HG03342 (cell line): ENCODE results near the gene SPATA33.
"Not testable (repeated sequence)": the region's sequence is repeated elsewhere in the genome, so short reads cannot be mapped to it uniquely, and the experiment has no call there.

Experiments used
- ATAC-seq: cut with Tn5 transposase; IDR thresholded peaks from one replicate; pipeline ENCODE4 v1.9.1; 2021; ENCODE audit warnings: mild to moderate bottlenecking, moderate library complexity; ENCODE audit not compliant: unreplicated experiment

SPATA33 gene

DNA sequence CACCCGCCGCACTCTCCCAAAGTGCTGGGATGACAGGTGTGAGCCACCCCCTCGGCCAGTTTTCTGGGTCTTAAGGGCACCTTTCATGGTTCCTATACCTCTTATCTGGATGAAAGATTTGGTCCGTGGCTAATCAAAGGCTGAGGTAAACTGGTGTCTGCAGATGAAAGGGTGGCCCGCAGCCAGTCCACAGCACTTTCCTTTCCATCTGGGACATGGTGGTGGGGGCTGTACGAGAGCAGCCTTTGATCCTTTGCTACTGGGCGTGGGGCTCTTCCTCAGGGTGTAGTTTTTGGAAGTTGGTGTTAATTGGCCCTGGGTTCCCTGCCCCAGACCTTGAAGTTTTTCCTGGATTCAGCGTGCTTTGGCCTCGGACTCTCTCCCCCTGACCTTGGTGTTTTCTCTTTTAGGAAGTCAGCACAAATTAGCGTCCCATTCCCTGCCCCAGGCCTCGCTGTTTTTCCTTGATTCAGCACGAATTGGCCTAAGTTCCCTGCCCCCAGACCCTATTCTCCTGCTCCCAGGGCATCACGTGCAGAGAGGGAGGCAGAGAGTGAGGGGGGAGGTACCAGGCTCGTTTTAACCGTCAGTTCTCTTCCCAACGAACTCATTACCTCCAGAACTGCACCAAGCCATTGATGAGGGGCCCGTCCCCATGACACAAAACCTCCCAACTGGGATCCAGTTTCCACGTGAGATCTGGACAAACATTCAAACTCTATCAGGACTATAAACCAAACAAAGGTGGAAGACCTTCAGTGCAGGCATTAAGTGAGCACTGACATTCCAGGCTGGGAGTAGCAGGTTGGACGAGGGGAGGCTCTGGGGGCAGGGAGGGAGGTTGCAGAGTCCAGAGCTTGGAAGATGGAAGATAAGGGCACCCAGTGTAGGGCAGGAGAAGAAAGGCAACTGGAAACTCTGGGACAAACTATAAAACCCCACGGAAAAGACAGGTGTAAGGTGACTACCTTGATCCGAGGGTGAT lies 32.6 kb upstream of the SPATA33 start:
- ATAC-seq: no peak

- no peak for ATAC-seq
Measured at GRCh38 chr16:89629827-89630610, 27.6 kb upstream of the SPATA33 start.

- ATAC-seq: no peak
Measured at GRCh38 chr16:89633064-89633631, 24.5 kb upstream of the SPATA33 start.

DNA sequence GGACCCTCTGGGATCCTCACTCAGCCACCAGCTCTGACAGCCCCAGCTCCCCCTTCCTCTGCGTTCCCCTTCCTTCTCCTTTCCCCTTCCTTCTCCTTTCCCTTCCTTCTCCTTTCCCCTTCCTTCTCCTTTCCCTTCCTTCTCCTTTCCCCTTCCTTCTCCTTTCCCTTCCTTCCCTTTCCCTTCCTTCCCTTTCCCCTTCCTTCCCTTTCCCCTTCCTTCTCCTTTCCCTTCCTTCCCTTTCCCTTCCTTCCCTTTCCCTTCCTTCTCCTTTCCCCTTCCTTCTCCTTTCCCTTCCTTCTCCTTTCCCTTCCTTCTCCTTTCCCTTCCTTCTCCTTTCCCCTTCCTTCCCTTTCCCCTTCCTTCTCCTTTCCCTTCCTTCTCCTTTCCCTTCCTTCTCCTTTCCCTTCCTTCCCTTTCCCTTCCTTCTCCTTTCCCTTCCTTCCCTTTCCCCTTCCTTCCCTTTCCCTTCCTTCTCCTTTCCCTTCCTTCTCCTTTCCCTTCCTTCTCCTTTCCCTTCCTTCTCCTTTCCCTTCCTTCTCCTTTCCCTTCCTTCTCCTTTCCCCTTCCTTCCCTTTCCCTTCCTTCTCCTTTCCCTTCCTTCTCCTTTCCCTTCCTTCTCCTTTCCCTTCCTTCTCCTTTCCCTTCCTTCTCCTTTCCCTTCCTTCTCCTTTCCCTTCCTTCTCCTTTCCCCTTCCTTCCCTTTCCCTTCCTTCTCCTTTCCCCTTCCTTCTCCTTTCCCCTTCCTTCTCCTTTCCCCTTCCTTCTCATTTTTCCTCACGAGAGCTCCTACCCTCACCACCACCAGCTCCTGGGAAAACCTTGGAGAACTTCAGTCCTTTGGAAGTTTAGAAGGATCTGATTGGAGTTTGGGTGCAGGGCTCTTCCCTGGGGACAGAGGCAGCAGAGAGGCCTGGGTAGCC lies 22.9 kb upstream of the SPATA33 start:
- not testable (repeated sequence) for ATAC-seq

- no peak for ATAC-seq
Measured at GRCh38 chr16:89636663-89637062, 21.0 kb upstream of the SPATA33 start.

DNA sequence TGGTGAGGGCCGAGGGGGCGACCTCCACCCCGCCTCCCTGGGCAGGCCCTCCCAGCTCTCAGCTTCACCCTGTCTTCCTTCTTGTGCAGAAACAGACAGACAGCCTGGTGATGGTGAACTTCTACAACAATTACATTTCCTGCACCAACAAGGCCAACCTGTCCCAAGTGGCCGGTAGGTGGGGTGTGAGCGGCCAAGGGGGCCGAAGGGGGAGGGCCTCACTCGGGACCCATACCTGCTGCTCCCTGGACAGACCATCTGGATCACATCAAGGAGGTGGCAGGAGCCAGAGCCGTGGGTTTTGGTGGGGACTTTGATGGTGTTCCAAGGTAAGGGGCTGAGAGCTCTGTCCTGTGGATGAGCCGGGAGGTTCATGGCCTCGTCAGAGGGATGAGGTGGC lies 20.3 kb upstream of the SPATA33 start:
- no peak for ATAC-seq

DNA sequence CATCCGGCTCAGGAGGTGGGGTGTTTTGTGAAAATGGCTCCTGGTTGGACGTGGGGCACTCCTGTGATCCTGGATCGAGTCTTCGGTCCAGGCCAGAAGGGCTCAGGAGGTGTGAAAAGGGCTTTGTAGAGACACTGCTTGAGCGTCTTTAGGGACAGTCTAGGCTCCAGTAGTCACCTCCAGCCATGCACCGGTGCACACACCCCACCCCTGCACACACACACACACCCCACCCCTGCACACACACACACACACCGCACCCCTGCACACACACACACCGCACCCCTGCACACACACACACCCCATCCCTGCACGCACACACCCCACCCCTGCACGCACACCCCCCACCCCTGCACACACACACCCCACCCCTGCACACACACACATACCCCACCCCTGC lies 19.2 kb upstream of the SPATA33 start:
- ATAC-seq: no peak

GRCh38 chr16:89639385-89639784 lies 18.3 kb upstream of the SPATA33 start:
- no peak for ATAC-seq

DNA sequence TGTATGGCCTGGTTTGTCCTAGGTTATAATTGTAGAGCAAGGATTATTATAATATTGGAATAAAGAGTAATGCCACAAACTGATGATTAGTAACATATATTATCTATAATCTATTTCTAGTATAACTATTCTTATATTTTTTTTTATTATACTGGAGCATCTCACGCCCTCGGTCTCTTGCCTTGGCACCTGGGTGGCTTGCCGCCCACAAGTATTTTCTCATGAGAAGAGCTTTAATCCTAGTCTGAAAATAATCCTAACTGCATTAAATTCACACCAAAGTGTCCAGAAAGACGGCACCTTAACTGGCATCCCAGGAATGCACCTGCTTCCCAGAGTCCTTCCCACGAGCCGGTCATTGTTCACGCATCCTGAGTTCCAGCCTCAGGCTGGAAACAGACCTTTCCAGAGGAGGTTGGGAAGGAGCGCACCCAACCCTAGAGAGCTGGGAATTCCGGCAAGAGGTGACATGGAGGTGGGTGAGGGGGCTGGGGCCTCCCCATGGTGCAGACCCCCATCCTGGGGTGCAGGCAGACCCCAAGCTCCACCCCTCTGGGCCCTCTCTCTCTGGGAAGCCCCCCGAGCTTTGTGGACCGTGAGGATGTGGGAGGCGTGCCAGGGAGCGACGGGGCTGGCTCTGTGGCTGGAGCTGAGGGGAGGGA lies 16.0 kb upstream of the SPATA33 start:
- ATAC-seq: no peak

DNA sequence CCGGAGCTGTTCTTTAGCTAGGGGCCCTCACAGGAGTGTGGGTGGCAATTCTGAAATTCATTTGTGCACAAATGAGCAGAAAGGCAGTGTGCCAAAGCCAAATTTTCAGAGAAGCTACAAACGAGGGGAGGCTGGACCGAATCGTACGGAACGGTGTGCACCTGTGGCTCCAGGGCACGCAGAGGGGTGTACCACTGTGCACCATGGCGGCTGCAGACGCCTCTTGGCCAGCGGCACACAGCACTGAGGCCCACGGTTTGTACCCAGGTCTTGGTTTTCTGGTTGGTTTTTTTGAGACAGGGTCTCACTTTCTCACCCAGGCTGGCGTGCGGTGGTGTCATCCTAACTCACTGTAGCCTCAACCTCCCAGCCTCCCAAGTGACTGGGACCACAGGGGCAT lies 15.1 kb upstream of the SPATA33 start:
- no peak for ATAC-seq

- no peak for ATAC-seq
Measured at GRCh38 chr16:89643769-89644300, 13.8 kb upstream of the SPATA33 start.

DNA sequence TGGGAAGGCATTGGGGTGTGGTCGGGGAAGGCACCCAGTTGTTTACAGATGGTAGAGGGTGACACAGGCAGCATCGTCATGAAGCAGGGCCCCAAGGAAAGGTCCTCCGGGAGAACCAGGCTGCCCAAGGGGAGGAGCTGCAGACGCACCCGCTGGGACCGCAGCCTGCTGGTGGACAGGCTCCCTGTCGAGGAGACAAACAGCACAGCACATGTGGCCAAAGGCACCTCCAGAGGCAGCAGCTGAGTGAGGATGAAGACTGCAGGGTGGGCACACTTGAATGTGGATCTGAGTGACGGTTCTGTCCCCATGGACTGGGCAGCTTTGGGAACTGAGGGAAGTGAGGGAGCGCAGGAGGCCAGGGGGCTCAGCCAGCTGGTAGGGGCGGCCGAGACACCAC lies 12.5 kb upstream of the SPATA33 start:
- ATAC-seq: no peak

GRCh38 chr16:89646270-89646669 lies 11.4 kb upstream of the SPATA33 start:
- ATAC-seq: no peak

DNA sequence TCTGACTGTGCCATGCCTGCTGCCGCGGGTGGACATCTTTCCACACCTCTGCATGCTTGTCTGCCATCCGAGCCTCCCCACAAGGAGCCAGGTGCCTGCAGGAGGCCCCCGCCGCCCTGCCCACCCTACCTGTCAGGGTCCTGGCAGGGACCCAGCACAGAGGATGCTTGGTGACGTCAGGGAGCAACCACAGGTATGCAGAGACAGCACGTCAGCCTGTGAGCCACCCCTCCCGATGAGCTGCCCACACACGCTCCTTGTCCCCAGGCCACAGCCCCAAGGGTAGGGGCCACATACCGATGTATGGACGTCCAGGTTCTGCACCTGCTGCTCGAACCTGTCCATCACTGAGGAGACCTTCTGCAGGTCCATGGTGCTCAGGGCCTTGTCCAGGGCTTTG lies 10.7 kb upstream of the SPATA33 start:
- ATAC-seq: no peak

- ATAC-seq: no peak
Measured at GRCh38 chr16:89651584-89651983, 6.1 kb upstream of the SPATA33 start.

DNA sequence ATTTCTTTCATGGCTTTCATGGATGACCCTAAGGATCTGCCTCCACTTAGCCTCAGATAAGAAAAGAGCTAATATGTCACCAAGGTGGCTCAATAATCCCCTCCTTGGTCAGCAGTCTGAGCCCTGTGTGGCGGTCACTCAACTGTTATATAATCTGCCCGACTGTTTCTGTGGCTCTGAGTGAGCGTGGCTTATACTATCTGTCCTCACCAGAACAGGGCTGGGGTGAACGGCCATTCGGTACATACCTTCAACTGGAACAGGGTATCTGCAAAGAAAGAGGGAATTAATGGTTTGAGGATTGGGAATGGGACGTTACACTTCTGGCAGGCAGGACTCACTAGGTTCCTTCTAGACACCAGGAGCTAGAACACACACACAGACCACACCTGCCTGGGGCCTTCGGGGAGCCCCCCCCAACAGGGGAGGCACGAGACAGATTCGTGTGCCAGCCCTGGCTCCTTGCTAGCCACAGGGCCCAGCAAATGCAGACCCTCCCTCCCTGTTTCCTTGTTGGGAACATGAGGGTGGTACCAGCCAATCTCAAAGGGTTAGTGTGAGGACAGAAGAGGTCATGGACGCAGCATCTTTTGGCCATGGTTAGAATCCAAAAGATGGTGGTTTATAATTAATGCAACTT lies 3.9 kb upstream of the SPATA33 start:
- ATAC-seq: no peak

DNA sequence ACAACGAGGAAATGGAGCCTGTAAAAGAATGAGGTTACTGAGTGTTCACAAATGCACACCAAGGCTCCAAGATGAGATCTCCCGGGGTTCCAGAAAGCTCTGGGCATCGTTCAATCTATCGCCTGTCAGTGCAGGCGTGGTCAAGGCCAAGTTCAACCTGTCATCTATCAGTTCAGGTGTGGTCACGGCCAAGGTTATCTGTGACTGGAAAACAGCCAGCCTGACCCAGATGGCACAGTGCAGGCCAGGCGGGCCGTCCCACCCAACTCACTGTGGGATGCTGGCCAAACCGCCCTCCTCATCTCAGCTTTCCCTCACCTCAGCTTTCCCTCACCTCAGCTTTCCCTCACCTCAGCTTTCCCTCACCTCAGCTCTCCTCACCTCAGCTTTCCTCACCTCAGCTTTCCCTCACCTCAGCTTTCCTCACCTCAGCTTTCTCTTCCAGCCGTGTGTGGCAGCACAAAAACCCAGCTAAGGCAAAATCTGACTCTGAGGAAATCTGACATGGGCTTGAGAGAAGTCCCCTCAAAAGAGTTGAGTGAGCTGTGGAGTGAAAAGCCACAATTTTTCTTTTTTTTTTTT lies 2.5 kb upstream of the SPATA33 start:
- ATAC-seq: no peak

DNA sequence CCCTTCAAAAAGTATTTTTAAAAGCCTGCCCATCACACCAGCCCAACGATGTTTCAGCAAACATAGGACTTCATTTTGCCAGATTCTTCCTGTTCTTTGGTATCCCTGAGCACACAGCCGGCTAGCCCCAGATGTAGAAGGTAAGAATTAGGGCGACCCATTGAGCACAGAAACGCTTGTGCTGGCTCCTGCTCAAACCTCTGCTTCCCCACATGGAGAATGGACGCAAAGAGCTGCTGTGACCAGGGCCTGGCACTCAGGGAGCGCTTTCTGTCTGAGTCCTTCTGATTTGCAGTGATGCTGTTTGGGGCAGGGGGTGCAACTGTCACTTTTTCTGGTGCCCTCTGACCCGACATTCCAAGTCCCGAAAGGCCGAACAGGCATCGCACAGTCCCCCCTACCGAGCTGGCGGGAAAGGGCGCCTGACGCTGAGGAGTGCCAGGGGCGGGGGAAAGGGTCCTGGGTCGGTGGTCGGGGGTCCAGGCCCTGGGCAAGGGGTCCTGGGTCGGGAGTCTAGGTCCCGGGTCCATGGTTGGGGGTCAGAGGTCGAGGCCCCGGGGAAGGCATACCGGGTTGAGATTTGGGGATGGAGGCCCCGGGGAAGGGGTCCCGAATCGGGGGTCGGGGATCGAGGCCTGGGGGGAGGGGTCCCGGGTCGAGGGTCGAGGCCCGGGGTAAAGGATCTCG lies 1.1 kb upstream of the SPATA33 start:
- ATAC-seq: no peak
